NCI-H187 (cell line): ENCODE measurements around the gene SLC26A2.
"Not testable (repeated sequence)": the region's sequence is repeated elsewhere in the genome, so short reads cannot be mapped to it uniquely, and the experiment has no call there.

Experiments
- DNase-seq, 2 experiments: peaks; one replicate each; lab custom pipeline; 2025; lab: John Stamatoyannopoulos, UW

SLC26A2 gene

GRCh38 chr5:150001660-150002486, 41.3 kb downstream of the SLC26A2 start:
- no peak for DNase-seq

GRCh38 chr5:150006318-150006717, 45.8 kb downstream of the SLC26A2 start:
- DNase-seq, result no peak

GRCh38 chr5:150007050-150007449, 46.5 kb downstream of the SLC26A2 start:
- DNase-seq, result no peak

GRCh38 chr5:150009671-150010387, 49.3 kb downstream of the SLC26A2 start:
- DNase-seq, result no peak

- no peak for DNase-seq
These were observed 53.4 kb downstream of the SLC26A2 start for GRCh38 chr5:150013931-150014330.

GRCh38 chr5:150014456-150014855, 53.9 kb downstream of the SLC26A2 start:
- DNase-seq, result no peak

- DNase-seq, result no peak
These were observed 54.9 kb downstream of the SLC26A2 start for GRCh38 chr5:150015415-150015814.

GRCh38 chr5:150016537-150016936, 56.0 kb downstream of the SLC26A2 start:
- DNase-seq, result no peak

- DNase-seq, result no peak
These were observed 56.9 kb downstream of the SLC26A2 start for GRCh38 chr5:150017226-150018005.

- DNase-seq, result no peak
These were observed 59.7 kb downstream of the SLC26A2 start for GRCh38 chr5:150020249-150020648.

- no peak for DNase-seq
These were observed 61.1 kb downstream of the SLC26A2 start for GRCh38 chr5:150021491-150022157.

- no peak for DNase-seq
These were observed 61.6 kb downstream of the SLC26A2 start for GRCh38 chr5:150022158-150022531.

GRCh38 chr5:150022681-150023080, 62.1 kb downstream of the SLC26A2 start:
- no peak for DNase-seq

GRCh38 chr5:150023136-150023535, 62.6 kb downstream of the SLC26A2 start:
- no peak for DNase-seq

- no peak for DNase-seq
These were observed 63.9 kb downstream of the SLC26A2 start for GRCh38 chr5:150024346-150024984.

GRCh38 chr5:150026682-150027172, 66.2 kb downstream of the SLC26A2 start:
- no peak for DNase-seq

GRCh38 chr5:150028047-150028446, 67.5 kb downstream of the SLC26A2 start:
- not testable (repeated sequence) for DNase-seq

- no peak for DNase-seq
These were observed 72.8 kb downstream of the SLC26A2 start for GRCh38 chr5:150033334-150033733.

- no peak for DNase-seq
These were observed 74.1 kb downstream of the SLC26A2 start for GRCh38 chr5:150034662-150035061.

- no peak for DNase-seq
These were observed 74.8 kb downstream of the SLC26A2 start for GRCh38 chr5:150035139-150035895.

GRCh38 chr5:150036513-150036912, 76.0 kb downstream of the SLC26A2 start:
- no peak for DNase-seq
